Stimulated activated CD4-positive, alpha-beta T cell treated with anti-CD3 and anti-CD28 coated beads, Interleukin-12 subunit alpha, Interleukin-12 subunit beta, amount 100 ng/mL, for 4 hours (primary cell): ENCODE data around the gene LRRC52.

Experiments
- DNase-seq: peaks from one replicate; pipeline ENCODE4 v3.0.0-alpha.2; 2020

LRRC52 gene

DNA sequence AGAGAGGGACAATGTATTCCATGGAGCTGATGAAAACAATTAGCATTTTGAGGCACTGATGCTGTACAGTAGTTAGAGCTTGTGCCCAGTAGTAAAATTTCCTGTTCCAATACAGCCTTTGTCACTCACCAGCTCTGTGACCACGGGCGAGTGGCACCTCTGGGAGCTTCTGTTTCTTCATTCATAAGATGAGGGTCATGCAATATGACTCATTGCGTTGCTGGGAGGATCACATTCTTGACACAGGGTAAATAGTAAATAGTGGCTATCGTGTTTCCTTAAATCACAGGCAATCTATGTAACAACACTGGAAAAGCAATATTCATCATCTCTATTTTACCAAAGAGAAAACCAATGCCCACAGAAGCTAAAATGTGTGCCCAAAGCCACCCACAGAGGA, 4.5 kb upstream of the LRRC52 start:
- DNase-seq: no peak

GRCh38 chr1:165539908-165540307, 3.9 kb upstream of the LRRC52 start:
- DNase-seq: no peak

GRCh38 chr1:165542015-165542631, 1.7 kb upstream of the LRRC52 start:
- DNase-seq: no peak

- DNase-seq: no peak
These were observed 1.2 kb upstream of the LRRC52 start for GRCh38 chr1:165542647-165543046.

- DNase-seq: no peak
These were observed 1.2 kb downstream of the LRRC52 start for GRCh38 chr1:165544996-165545395.

- no peak for DNase-seq
These were observed 2.2 kb downstream of the LRRC52 start for GRCh38 chr1:165545974-165546373.

DNA sequence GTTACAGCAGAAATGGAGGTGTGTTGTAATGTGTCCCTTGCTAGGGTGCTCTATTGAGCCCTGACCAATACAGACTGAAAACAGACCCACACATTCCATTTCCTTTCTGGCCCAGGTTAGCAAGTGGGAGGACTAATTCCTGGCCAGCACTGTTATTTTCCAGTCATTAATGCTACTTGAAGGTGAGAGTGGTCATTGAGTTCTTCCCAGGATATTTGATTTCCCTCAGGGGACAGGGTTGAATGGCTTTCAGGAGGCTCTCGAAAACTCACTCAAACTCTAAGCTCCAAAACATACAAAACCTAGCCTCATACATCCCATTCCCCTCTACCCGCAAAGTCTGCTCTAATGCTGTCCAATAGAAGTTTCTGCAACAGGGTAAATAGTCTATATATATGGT, 6.2 kb downstream of the LRRC52 start:
- no peak for DNase-seq

DNA sequence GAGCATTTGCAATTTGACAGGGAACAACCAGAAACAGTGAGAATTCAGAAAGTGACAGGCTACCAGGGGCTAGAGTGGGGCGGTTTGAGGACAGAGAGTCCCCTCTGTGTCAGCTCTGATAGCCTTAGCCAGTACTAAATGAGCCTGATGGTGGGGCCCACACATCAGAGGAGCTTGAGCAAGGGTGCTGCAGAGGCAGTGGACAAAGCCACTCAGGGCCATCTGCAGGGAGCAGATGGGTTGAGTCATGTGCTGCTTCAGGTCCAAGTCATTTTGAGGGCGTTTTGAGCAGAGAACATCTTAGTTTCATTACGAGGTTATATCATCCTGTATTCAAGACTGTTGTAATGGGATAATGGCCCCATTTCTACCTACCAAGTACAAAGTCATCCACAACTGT, 7.7 kb downstream of the LRRC52 start:
- DNase-seq: no peak

GRCh38 chr1:165560883-165561656, 17.3 kb downstream of the LRRC52 start:
- DNase-seq: no peak

DNA sequence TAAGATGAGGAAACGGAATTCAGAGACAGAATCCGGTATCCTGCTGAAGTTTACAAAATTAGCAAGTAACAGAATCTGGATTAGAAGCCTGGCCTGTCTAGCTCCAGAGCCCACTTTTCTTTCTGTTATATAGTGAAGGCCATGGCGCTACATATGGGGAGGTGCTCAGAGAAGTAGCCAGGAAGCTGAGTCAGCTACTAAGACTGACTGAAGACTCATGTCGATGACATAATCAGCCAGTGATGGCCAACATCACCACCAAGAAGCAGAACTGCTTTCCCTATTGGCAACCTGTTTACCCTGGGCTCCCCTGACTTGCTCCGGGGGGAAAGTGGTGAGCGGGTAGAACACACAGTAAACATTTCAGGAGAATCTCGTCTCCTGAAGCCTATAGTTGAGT, 18.8 kb downstream of the LRRC52 start:
- DNase-seq: no peak

DNA sequence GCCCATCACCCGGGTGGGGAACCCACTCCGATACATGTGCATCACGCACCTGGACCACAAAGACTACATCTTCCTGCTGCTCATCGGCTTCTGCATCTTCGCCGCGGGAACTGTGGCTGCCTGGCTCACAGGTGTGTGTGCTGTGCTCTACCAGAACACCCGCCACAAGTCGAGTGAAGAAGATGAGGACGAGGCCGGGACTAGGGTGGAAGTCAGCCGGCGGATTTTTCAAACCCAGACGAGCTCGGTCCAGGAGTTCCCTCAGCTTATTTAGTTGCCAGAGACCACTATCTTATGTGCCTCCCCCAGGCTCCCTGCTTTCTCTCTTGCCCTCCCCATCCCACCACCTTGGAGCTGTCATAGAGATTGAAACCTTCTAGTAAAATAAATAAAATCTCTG, 19.8 kb downstream of the LRRC52 start:
- no peak for DNase-seq

DNA sequence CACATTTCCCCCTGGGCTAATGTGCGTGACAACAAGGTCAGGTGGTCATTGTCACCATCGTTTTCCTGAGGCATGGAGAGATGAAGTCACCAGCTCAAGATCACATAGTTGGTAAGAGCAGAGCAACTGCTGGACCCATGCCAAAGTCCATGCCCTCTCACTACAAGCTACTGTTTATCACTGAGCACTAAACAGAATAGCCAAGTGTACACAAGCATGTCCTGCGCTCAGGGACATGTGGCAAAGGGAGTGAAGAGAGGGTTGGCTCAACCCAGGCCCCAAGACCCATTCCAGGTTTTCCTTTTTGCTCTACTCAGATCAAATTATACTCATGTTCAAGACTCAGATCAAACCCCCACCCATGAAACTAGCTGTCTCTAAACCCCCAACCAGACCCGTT, 20.8 kb downstream of the LRRC52 start:
- no peak for DNase-seq

GRCh38 chr1:165565751-165566490, 22.1 kb downstream of the LRRC52 start:
- DNase-seq: no peak

DNA sequence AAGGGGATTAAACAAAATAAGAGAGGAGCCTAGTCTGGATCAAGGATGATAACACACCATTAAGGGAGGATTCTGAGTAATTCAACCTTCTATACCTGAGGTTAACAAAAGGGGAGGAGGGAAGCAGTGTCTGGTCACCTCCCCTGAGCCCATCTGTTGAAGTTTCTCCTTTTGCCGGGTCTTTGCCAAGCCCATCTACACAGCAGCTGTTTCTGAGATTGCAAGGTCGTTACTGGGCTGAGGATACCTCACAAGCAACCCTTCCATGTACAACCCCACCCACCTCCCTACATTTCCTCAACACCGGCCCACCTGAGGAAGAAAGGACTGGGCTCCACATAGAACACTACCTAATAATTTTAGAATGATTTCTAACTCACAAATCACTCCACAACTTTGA, 26.3 kb downstream of the LRRC52 start:
- no peak for DNase-seq

DNA sequence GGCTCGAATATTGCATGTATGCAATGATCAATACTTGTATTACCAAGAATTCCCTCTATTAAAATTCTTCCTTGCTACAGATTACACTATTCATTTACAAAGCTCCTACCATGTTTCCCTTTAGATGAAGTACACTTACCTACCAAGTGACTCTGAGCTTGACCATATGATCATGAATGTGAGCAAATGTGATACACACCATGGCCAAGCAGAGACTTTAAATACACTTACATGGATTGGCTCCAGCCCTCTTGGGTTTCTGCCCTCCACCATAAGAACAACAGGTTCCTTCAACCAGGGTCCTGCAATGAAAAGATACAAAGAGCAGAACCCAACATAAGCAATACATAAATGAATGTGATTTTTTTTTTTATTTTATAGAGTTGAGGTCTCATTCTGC, 30.0 kb downstream of the LRRC52 start:
- no peak for DNase-seq

GRCh38 chr1:165574295-165574694, 30.5 kb downstream of the LRRC52 start:
- no peak for DNase-seq

- DNase-seq: no peak
These were observed 31.8 kb downstream of the LRRC52 start for GRCh38 chr1:165575468-165576099.

DNA sequence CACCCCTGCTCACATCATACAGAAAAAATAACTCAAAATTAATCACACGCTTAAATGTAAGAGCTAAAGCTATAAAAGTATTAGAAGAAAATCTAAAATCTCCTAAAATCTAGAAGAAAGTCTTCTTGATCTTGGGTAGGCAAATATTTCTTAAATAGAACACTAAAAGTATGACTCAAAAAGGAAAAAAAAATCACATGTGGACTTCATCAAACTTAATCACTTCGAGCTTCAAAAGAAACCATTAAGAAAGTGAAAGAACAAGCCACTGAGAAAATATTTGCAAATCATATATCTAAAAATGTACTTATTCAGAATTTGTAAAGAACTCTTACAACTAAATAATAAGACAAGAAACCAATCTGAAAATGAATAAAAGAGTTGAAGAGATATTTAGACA, 32.7 kb downstream of the LRRC52 start:
- no peak for DNase-seq

DNA sequence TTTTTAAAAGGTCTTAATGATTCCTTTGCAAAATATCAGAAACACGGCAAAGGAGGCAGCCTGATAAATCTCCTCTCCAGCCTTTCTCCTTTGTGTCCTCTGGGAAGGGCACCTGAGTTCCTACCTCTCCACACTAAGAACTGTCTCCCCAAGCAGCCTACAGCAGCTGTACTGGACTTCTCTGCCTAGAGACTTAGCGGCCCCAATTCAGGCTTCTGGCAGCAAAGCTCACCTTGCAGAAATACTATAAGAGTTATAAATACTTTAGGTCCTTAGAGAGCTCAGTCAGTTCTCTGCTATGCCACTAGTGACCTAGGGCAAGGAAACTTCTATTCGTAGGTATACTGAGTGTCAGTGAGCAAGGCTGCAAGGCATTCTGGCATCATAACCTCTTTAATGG, 33.9 kb downstream of the LRRC52 start:
- DNase-seq: no peak

DNA sequence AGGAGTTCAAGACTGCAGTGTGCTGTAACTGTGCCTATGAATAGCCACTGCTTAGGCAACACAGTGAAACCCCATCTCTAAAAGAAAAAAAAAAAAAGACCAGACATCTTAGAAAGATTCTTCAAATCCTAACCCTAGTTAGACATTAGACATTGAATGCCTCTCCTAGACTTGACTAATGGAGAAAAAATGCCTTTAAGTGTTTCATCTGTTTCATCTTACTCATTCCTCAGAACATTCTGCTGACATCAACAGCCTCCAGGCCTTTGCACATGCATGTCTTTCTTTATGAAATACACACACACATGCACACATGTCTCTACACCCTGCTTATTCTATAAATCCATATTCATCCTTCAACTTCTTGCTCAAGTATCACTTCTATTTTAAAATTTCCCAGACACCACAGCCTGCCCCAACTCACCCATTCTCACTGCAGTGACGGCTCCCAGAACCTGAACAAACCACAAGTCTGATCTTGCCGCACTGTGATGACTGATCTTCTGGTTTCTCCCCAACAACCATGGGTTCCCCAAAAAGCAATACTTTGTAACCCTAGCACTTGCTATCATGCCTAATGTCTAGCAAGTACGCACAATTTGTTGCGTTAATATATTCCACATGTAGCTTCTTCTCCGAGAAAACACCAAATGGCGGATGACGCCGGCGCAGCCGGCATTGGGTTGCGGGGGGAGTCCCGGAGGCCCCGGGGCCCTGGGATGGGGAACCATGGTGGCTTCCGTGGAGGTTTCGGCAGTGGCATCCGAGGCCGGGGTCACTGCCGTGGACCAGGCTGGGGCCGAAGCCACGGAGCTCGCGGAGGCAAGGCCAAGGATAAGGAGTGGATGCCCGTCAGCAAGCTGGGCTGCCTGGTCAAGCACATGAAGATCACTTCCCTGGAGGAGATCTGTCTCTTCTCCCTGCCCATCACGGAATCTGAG, 37.4 kb downstream of the LRRC52 start:
- DNase-seq: no peak

- DNase-seq: no peak
These were observed 38.1 kb downstream of the LRRC52 start for GRCh38 chr1:165581926-165582325.

DNA sequence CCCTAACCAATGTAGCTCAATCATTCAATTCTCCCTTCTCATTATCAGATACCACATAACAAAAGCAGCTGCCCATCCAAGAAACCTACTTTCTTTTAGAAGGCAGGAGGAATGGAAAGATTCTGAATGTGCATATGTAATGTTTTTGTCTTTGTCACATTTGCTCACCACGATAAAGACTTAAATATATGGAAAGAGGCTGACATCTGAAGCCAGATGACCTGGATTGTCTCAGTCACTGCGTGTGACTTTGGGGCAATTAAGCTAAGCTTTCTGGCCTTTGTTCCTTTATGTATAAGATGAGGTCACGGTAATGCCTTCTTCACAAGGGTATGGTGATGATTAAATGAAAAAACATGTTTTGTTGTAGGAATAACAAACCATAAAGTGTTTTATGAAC, 42.6 kb downstream of the LRRC52 start:
- DNase-seq: no peak
